NT2/D1 (cell line): ENCODE results near the gene DENND1C.
A peak's percentile ranks its signal among the peaks of the same experiment; 100 is the strongest.

Source experiments
- DNase-seq: peaks from one replicate; pipeline ENCODE4 v3.0.0-alpha.2; 2011; ENCODE audit warnings: low read depth, low spot score
- H3K27me3 ChIP-seq: 2 replicates; pipeline ENCODE4 v1.6.0; 2011; ENCODE audit warnings: mild to moderate bottlenecking; ENCODE audit not compliant: insufficient read length, insufficient read depth
- H3K36me3 ChIP-seq: 2 replicates; pipeline ENCODE4 v1.6.1; 2011; ENCODE audit warnings: mild to moderate bottlenecking, low read length, mixed read lengths; ENCODE audit not compliant: insufficient read depth, insufficient read length
- H3K4me1 ChIP-seq: 2 replicates; pipeline ENCODE4 v1.5.1; 2011; ENCODE audit not compliant: insufficient read depth, insufficient read length
- H3K4me3 ChIP-seq: 2 replicates; pipeline ENCODE4 v1.5.1; 2011; ENCODE audit warnings: low read depth; ENCODE audit not compliant: insufficient read length
- H3K9ac ChIP-seq: 2 replicates; pipeline ENCODE4 v1.6.0; 2011; ENCODE audit warnings: low read depth; ENCODE audit not compliant: insufficient read length
- H3K9me3 ChIP-seq: 2 replicates; pipeline ENCODE4 v1.5.1; 2011; ENCODE audit warnings: mild to moderate bottlenecking, low read length; ENCODE audit not compliant: insufficient read depth
- SUZ12 ChIP-seq: IDR thresholded peaks from 2 replicates; pipeline ENCODE4 v1.6.1; 2011; ENCODE audit not compliant: insufficient read length, insufficient read depth; ENCODE audit errors: extremely low read depth
- YY1 ChIP-seq: IDR thresholded peaks from 2 replicates; pipeline ENCODE4 v1.6.1; 2011; ENCODE audit not compliant: insufficient read length, insufficient read depth
- ZNF274 ChIP-seq: IDR thresholded peaks from 2 replicates; pipeline ENCODE4 v1.6.1; 2011; ENCODE audit warnings: mild to moderate bottlenecking, low read depth, low read length

The DENND1C gene

GRCh38 chr19:6480848-6481415 lies 655 bp downstream of the DENND1C start:
- Histone ChIP-seq H3K9ac (no peak overlapping the region), H3K27me3 (no peaks in the 10 kb centered on the region), H3K9me3 (no peaks in the 10 kb centered on the region), H3K4me3 (no peak overlapping the region), H3K36me3 (no peaks in the 10 kb centered on the region), H3K4me1 (peaks cover 26% of the 10 kb centered on the region)
- no peak for DNase-seq
- no peak for TF ChIP-seq ZNF274
- no peak for TF ChIP-seq YY1
- TF ChIP-seq SUZ12, result no peak

GRCh38 chr19:6479836-6480398 lies 1.7 kb downstream of the DENND1C start:
- no peak overlapping the region for H3K9ac ChIP-seq
- H3K27me3 ChIP-seq, result peaks cover 9% of the 10 kb centered on the region
- no peak overlapping the region for H3K4me3 ChIP-seq
- no peak for DNase-seq
- no peaks in the 10 kb centered on the region for H3K9me3 ChIP-seq
- H3K36me3 ChIP-seq, result no peaks in the 10 kb centered on the region
- H3K4me1 ChIP-seq, result peaks cover 32% of the 10 kb centered on the region
- TF ChIP-seq ZNF274, result no peak
- TF ChIP-seq SUZ12, result no peak
- no peak for TF ChIP-seq YY1

GRCh38 chr19:6478815-6479214 lies 2.8 kb downstream of the DENND1C start:
- DNase-seq, result no peak
- no peaks in the 10 kb centered on the region for H3K9me3 ChIP-seq
- H3K4me3 ChIP-seq, result no peak overlapping the region
- peaks cover 17% of the 10 kb centered on the region for H3K27me3 ChIP-seq
- no peak overlapping the region for H3K9ac ChIP-seq
- H3K36me3 ChIP-seq, result no peaks in the 10 kb centered on the region
- no peak for TF ChIP-seq SUZ12
- TF ChIP-seq YY1, result no peak
- no peak for TF ChIP-seq ZNF274
- H3K4me1 ChIP-seq, result peaks cover 32% of the 10 kb centered on the region

GRCh38 chr19:6476896-6477431 lies 4.6 kb downstream of the DENND1C start:
- TF ChIP-seq SUZ12 (no peak), YY1 (no peak), ZNF274 (no peak)
- H3K9me3 ChIP-seq, result no peaks in the 10 kb centered on the region
- peak overlapping the region; percentile 70 for H3K4me3 ChIP-seq
- H3K36me3 ChIP-seq, result no peaks in the 10 kb centered on the region
- no peak for DNase-seq
- peaks cover 31% of the 10 kb centered on the region for H3K4me1 ChIP-seq
- peaks cover 17% of the 10 kb centered on the region for H3K27me3 ChIP-seq
- H3K9ac ChIP-seq, result peak overlapping the region; percentile 76

GRCh38 chr19:6476155-6476895 lies 5.3 kb downstream of the DENND1C start:
- peaks cover 27% of the 10 kb centered on the region for H3K4me1 ChIP-seq
- no peaks in the 10 kb centered on the region for H3K9me3 ChIP-seq
- DNase-seq, result peak; percentile 99
- peaks cover 17% of the 10 kb centered on the region for H3K27me3 ChIP-seq
- peak overlapping the region; percentile 76 for H3K9ac ChIP-seq
- H3K4me3 ChIP-seq, result peak overlapping the region; percentile 79
- TF ChIP-seq ZNF274, result no peak
- no peak for TF ChIP-seq SUZ12
- TF ChIP-seq YY1, result no peak
- no peaks in the 10 kb centered on the region for H3K36me3 ChIP-seq

GRCh38 chr19:6475321-6476108 lies 6.1 kb downstream of the DENND1C start:
- H3K4me3 ChIP-seq, result peak overlapping the region; percentile 79
- no peak for DNase-seq
- TF ChIP-seq YY1 (no peak), SUZ12 (no peak), ZNF274 (no peak)
- no peaks in the 10 kb centered on the region for H3K36me3 ChIP-seq
- peaks cover 23% of the 10 kb centered on the region for H3K4me1 ChIP-seq
- peak overlapping the region; percentile 66 for H3K9ac ChIP-seq
- no peaks in the 10 kb centered on the region for H3K9me3 ChIP-seq
- peaks cover 17% of the 10 kb centered on the region for H3K27me3 ChIP-seq
